Stimulated activated CD4-positive, alpha-beta T cell treated with anti-CD3 and anti-CD28 coated beads, TNF-alpha, amount 100 ng/mL, for 4 hours (primary cell): ENCODE results near the gene CNBP.

Experiments
- DNase-seq, 3 experiments: peaks; one replicate each; pipeline ENCODE4 v3.0.0-alpha.2; 2020; ENCODE audit warnings: low read depth in 3 of 3

CNBP gene

DNA sequence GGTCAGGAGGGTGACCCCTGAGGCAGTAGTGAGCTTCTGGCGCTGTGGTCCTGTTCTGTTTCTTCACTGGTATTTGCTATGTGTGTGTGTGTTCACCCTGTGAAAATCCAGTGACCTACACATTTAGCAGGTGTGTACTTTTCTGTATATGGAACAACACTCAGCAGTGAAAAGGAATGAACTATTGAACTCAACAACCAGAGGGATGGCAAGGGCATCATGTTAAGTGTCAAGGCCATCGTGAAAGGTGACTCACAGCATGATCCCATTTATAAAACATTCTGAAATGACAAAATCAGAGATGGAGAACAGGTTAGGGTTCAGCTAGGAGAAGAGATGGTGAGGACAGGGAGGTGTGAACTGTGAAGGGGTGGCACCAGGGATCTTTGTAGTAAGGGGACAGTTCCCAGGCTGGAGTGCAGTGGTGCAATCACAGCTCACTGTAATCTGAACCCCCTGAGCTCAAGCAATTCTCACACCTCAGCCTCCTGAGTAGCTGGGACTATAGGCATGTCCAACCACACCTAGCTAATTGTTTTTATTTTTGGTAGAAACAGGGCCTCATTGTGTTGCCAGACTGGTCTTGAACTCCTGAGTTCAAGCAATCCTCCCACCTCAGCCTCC lies 52.1 kb downstream of the CNBP start:
- DNase-seq: no peak

DNA sequence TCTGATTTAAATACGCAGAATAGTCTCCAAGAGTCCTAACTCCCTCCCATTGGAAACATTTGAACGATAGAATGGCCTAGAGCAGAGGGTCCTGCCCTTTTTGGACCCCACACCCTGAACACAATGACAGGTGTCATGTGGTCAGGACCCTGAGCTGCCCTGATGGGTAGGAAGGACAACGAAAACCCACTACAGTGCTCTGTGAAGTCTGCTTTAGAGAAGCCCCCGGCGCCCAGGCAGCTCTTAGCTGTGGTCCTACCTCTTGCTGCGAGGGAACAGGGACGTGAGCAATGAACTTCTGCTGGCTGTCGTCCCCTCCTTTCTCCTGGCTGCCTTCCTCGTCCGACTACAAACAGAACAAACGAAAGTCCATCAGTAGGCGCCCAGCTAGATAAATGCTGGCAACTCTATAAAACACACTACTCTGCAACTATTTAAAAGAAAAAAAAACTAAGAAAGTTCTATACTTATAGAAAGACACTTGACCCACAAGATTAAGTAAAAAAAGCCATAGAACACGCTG lies 53.3 kb downstream of the CNBP start:
- no peak for DNase-seq

GRCh38 chr3:129128357-129129155 lies 55.1 kb downstream of the CNBP start:
- no peak for DNase-seq

DNA sequence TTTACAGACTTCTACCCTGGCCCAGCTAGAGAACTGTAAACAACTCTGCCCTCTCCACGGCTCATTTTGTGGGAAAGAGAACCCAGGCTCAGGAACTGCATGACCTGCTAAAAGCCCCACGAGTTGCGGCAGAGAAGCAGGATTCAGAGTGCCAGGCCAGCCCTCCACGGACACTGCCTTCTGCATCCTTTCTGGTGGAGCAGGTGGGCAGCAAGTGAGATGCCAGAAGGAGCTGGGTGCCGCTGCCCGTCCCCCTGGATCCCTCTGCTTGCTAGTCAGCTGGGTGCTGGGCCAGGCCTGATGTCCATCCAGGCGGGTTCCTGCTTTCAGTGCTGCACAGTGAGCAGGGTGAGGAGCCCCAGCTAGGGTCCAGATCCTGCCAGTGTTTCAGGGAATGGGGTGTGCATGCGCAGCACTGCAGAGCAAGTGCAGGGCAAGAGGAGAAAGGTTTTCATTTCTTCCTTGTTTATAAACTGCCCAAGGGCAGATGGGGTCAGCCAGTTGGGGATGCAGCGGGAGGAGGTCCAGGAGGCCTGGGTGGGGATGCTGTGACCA lies 56.9 kb downstream of the CNBP start:
- DNase-seq: no peak

GRCh38 chr3:129123314-129124060 lies 60.2 kb downstream of the CNBP start:
- no peak for DNase-seq

GRCh38 chr3:129122412-129123011 lies 61.2 kb downstream of the CNBP start:
- DNase-seq: no peak

- peak; percentile 71 to 83 (median 82) for DNase-seq
Observed at GRCh38 chr3:129121792-129122411, 61.8 kb downstream of the CNBP start, which contains the start of gene RAB43. Gene RAB43 (minus strand): TSS chr3:129121804. CDS start chr3:129121489, 315 bp downstream.

- peak in 2 of 3 experiments; percentile 34 to 42 for DNase-seq
Observed at GRCh38 chr3:129121016-129121791, 62.5 kb downstream of the CNBP start.

DNA sequence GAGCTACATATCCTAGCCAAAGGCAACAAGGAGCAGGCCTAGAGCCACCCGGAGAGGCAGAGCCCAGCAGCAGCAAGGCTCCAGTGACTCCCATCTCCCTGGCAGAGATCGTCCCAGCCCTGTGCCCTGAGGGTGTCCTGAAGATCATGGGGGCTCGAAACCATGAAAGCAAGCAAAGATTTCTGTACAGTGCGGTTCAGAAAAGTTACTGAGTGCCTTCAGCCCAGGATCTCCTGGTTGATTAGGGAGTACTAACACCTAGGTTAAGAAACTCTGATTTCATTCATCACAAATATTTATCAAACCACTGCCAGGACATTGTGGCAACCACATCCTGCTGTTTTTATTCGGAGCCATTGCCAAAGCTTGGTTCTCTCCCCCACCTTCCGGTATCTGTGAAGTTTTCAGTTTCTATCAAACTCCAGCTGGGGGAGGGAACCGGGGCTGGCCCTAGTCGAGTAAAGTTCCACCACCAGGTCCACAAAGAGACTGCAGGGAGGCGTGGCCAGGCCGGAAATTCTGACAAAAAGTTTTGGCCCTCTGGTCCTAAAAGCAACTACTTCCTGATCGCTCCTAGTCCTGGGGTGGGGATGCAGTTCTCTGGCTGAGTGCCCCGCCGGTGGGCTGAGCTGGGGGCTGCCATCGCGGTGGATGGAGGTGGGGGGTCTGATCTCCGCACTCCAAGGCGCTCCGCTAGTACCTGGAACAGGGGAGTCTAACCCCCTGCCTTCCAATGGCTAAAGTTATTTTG lies 63.3 kb downstream of the CNBP start:
- peak; percentile 74 to 80 (median 74) for DNase-seq

- no peak for DNase-seq
Observed at GRCh38 chr3:129119365-129120100, 64.2 kb downstream of the CNBP start.

DNA sequence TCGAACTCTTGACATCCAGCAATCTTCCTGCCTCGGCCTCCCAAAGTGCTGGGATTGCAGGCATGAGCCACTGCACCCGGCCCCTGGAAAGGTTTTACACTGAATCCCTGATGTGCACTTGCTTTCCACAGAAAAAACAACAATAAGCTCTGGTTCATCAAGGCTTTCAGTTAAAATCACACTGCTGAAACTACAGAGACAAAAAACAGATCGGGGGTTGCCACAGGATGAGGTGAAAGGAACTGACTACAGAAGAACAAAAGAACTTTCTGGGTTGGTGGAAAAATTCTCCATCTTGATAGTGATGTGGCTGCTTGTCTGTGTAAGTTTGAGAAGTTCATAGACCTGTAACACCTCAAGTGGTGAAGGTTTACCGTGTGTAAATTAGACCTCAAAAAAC lies 65.0 kb downstream of the CNBP start:
- no peak for DNase-seq
